Limb (tissue), 2 donors: ENCODE results near the gene TLE2.
"Not testable (repeated sequence)": the region's sequence is repeated elsewhere in the genome, so short reads cannot be mapped to it uniquely, and the experiment has no call there.

Experiments used
- DNase-seq, 2 donors: peaks; one replicate each; pipeline ENCODE4 v3.0.0-alpha.2; 2016; ENCODE audit errors: extremely low spot score in 2 of 2

TLE2 gene

DNA sequence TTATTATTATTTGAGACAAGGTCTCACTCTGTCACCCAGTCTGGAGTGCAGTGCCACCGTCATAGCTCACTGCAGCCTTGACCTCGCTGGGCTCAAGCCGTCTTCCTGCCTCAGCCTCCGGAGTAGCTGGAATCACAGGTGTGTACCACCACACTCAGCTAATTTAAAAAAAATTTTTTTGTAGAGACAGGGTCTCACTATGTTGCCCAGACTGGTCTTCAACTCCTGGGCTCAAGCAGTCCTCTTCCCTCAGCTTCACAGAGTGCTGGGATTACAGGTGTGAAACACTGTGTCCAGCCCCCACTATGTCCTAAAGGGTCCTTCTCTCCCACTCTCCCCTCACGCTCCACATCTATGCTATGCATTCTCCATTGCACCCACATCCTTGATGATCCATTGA, 9.1 kb upstream of the TLE2 start:
- no peak for DNase-seq

DNA sequence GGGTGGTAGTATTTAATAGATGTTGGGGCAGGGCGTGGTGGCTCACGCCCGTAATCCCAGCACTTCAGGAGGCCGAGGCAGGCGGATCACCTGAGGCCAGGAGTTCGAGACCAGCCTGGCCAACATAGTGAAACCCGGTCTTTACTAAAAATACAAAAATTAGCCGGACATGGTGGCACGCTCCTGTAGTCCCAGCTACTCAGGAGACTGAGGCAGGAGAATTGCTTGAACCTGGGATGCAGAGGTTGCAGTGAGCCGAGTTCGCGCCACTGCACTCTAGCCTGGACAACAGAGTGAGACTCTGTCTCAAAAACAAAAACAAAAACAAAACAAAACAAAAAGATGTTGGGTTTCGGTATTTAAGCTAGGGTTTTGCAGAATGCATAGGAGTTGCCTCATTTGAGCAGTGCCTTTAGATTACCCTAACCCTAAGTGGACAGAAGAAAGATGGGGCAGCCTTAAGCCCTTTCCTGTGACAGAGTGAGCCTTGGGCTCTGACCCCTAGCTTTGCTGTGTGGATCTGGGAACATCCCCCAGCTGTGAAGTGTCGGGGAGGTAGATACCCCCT, 8.0 kb upstream of the TLE2 start:
- not testable (repeated sequence) for DNase-seq

DNA sequence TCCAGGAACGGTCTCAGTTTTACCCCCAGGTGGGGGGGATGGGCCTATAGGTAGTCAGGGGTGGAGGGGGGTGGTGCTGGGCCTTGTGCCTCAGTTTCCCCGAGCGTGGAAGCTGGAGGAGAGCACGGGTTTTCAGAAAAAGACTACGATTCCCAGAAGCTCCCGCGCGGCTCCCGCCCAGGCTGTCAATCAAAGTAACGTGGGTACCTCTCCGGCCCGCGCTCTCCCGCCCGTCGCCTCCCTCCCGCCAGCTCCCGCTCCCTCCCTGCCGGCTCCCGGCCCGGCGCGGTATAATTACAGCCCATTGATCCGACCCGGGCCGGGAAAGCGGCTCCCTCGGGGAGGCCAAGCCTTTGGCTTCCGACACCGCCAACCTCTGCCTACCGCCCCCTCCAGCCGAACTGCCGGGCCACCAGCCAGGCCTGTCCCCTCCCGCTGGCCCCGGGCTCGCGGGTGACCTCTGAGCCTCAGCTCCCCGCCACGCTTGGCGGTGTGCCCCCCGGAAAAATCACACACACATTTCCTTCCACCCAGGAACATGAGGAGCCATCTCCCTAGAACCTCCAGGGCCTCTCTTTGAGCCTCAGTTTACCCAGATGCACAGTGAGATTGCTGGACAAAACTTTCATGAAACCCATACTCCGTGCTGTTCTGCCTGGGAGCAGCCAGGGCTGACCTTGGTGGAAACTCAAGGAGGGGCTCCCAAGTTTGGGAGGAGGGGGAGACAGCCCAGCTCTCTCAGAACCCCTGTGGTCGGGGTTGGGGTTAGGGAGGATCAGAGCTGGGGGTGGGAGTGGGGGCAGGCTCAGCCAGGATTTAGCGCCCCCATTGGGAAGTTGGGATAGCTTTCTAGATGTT, 7.3 kb upstream of the TLE2 start:
- peak; percentile 93 to 97 for DNase-seq

- peak; percentile 99 for DNase-seq
Observed at GRCh38 chr19:3035542-3036118, 6.5 kb upstream of the TLE2 start.

DNA sequence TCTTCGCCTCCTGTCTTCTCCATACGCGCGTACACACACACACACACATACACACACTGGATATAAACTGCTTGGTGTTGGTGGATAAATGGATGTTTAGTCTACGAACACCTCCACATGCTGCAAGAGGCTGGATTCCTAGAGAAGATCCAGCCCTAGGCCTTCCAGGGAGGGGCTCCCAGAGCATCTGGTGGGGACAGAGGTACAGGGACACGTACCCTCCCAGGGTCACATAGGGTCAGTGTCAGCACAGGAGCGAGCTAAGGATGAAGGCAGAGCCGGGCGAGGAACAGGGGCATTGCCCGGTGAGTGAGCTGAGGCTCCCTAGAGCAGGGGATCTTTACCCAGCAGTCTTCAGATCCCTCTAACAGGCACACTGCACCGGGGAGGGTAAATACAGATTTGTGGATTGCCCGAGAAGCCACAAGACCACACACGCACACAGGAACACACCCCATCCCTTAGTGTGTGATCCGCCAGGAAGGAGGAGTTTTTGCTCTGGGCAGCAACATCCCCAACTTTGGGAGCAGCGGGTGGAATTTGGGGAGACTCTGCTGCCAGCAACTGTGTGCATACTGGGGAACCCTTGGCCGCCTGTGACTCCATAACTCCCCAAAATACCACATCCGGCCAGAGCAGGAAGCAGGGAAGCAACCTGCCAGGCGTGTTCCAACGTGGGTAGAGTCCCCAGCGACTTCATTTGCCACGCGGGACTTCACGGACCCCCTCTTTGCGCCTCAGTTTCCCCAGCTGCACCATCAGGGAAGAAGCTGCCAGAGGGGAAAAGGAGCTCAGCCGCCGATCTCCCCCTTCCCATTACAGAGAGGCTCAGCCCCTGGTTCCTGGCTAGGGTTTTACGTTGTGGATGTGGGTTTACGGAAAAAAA, 5.8 kb upstream of the TLE2 start:
- peak in 1 of 2 donors; percentile 27 for DNase-seq

DNA sequence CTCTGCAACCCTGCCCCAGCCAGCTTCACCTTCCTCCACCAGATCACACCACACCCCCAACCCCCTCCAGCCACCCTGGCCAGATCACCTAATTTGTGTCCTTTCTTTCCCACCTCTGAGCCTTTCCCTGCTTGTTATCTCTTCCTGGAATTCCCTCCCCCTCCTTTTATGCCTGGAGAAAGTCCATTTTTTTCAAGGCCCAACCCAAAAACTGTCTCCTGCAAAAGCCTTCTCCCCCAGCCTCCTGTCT, 5.3 kb upstream of the TLE2 start:
- no peak for DNase-seq

GRCh38 chr19:3033595-3034405, 4.7 kb upstream of the TLE2 start:
- no peak for DNase-seq

DNA sequence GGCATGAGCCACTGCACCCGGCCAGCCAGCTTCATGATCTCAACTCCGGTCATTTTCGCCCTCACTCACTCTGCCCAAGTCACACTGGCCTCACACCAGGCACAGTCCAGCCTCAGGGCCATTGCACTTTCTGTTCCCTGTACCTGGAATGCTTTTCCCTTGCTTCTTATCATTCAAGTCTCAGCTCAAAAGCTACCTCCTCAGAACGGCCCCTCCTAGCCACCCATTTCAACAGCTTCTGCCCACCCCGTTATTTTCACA, 2.5 kb upstream of the TLE2 start:
- DNase-seq = no peak

GRCh38 chr19:3028305-3029064, 595 bp downstream of the TLE2 start:
- peak in 1 of 2 donors; percentile 54 for DNase-seq

DNA sequence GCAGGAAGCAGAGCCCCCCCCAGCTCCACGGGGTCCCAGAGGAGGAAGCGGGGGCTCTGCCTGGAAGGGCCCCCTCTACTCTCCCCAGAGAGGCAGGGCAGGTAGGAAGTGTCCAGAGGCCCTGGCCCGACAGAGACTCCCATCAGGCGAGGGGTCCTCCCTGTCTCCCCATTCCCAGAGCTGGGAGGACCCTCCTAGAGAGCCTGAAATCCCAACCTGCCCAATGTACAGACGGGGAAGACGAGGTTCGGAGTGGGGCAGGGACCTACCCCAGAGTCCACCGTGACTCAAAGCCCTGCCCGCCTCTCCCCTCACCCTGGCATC, 1.1 kb downstream of the TLE2 start:
- no peak for DNase-seq

DNA sequence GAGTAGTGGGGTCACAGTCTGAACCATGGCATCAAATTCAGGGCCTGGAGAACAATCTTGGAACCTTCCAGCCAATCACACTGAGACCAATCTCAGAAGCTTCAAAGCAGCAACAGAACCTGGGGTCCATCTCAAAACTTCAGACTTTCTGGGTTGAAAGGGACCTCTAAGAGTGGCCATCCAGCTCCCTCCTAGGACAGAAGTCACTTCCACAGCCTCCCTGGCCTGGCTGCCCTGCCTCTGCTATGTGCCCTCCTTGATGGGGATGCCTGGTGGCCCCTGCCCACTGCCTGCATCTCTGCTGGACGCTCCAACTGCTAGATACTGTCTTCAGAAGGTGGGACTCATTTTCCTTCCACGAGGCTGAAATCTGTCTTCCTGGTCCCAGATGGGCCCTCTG, 1.8 kb downstream of the TLE2 start:
- DNase-seq = no peak

- DNase-seq = no peak
Observed at GRCh38 chr19:3026768-3027167, 2.3 kb downstream of the TLE2 start.

- DNase-seq = no peak
Observed at GRCh38 chr19:3025549-3025886, 3.6 kb downstream of the TLE2 start.

GRCh38 chr19:3024870-3025548, 4.1 kb downstream of the TLE2 start:
- no peak for DNase-seq

- no peak for DNase-seq
Observed at GRCh38 chr19:3024509-3024869, 4.6 kb downstream of the TLE2 start.

GRCh38 chr19:3020321-3020960, 8.6 kb downstream of the TLE2 start:
- DNase-seq = no peak

- DNase-seq = no peak
Observed at GRCh38 chr19:3019211-3019854, 9.7 kb downstream of the TLE2 start.

DNA sequence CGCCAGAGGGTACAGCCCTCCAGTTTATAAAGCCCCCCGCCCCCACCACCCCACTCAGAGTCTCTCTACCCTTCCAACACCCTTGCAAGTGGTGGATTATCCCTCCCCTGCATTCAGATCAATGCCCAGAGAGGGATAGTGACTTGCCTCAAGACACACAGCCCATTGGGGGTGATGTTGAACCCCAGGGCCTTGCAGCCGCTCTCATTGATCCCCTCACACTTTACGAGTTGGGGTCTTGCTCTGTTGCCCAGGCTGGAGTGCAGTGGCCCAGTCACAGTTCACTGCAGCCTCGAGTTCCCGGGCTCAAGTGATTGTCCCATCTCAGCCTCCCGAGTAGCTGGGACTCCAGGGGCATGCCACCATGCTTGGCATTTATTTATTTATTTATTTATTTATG, 11.2 kb downstream of the TLE2 start:
- no peak for DNase-seq
